K562 (cell line): ENCODE measurements around the gene CENPT. TPM values are rescaled to one million over a fixed set of nuclear protein-coding genes. Genes with fewer than 3 reads are reported as not detected.
"Not testable (repeated sequence)": the region's sequence is repeated elsewhere in the genome, so short reads cannot be mapped to it uniquely, and the experiment has no call there.

Experiments
- ATAC-seq: fragments of 200-7000 bp; cut with Tn5 transposase; 3 replicates; pipeline ENCODE4 v1.9.1; 2020; ENCODE audit warnings: moderate library complexity
- BruUV-seq: library from RNA; stranded (reverse); fragments of 400-500 nt; replicated peaks from 2 replicates; lab custom pipeline; 2021; lab: Mats Ljungman, UMichigan
- CTCF ChIA-PET: fragments of 300-600 bp; formaldehyde crosslinking; extraction: SDS; loops from one replicate; lab custom pipeline; 2021; ENCODE audit warnings: low intra/inter-chr PET ratio; lab: Yijun Ruan, JAX
- POLR2A ChIA-PET: fragments of 300-600, 350-650 bp; sonication (Branson Sonifier 250); formaldehyde crosslinking; extraction: SDS; loops from one replicate; lab custom pipeline; 2021; ENCODE audit warnings: antibody characterized with exemption, inconsistent platforms; lab: Yijun Ruan, JAX
- DNase-seq, 4 experiments: peaks; one replicate each; pipeline versions ENCODE4 v3.0.0 to v3.0.0-alpha.2; 2011 to 2018; ENCODE audit warnings: low spot score in 3 of 4, mixed read lengths in 3 of 4; ENCODE audit errors: extremely low read depth in 1 of 4
- FAIRE-seq: peaks from 2 replicates; lab custom pipeline; 2011; peaks lifted over from hg19 to GRCh38; lab: Jason Lieb, UNC
- H2AFZ ChIP-seq: 2 replicates; pipeline ENCODE4 v1.6.0; 2011; ENCODE audit warnings: low read depth, low read length, control low read depth, inconsistent platforms
- H3K27ac ChIP-seq: fragments of 200-600 bp; 3 replicates; pipeline ENCODE4 v1.8.0; 2011; ENCODE audit warnings: low read depth, mild to moderate bottlenecking, control low read depth, inconsistent platforms, low read length, moderate library complexity, mixed read lengths; ENCODE audit errors: extremely low read depth
- H3K27me3 ChIP-seq, 2 experiments: fragments of 300-600 bp in 1 of 2; 2 replicates in 1 of 2; 3 replicates in 1 of 2; pipeline versions ENCODE4 v1.6.0 to v1.8.0; 2011; ENCODE audit warnings: inconsistent platforms in 2 of 2, low read length in 2 of 2, mild to moderate bottlenecking in 1 of 2, mixed read lengths in 1 of 2, moderate library complexity in 1 of 2; ENCODE audit not compliant: control insufficient read depth in 2 of 2, insufficient read depth in 2 of 2
- H3K36me3 ChIP-seq: fragments of 300-600 bp; 3 replicates; pipeline ENCODE4 v1.8.0; 2011; ENCODE audit warnings: mild to moderate bottlenecking, low read length, inconsistent platforms; ENCODE audit not compliant: control insufficient read depth, insufficient read depth
- H3K4me1 ChIP-seq, 2 experiments: fragments of 200-600 bp in 1 of 2; replicated peaks in 1 of 2; 2 replicates in 1 of 2; 3 replicates in 1 of 2; pipeline versions ENCODE4 v1.5.1 to v1.8.0; 2011; ENCODE audit warnings: inconsistent platforms in 2 of 2, low read length in 2 of 2, mild to moderate bottlenecking in 1 of 2, mixed read lengths in 1 of 2, moderate library complexity in 1 of 2; ENCODE audit not compliant: control insufficient read depth in 2 of 2, insufficient read depth in 2 of 2
- H3K4me2 ChIP-seq: 2 replicates; pipeline ENCODE4 v1.6.1; 2011; ENCODE audit warnings: low read length, control low read depth, inconsistent platforms, mixed read lengths; ENCODE audit not compliant: insufficient read depth
- H3K4me3 ChIP-seq: fragments of 200-600 bp; sonication (generic), shearing (Covaris generic); 2 replicates; pipeline ENCODE4 v1.5.1; 2016; ENCODE audit warnings: control low read depth, inconsistent platforms
- H3K79me2 ChIP-seq: fragments of 200-600 bp; 3 replicates; pipeline ENCODE4 v1.8.0; 2011; ENCODE audit warnings: low read length, inconsistent platforms; ENCODE audit not compliant: control insufficient read depth, insufficient read depth
- H3K9ac ChIP-seq, 2 experiments: 2 replicates each; pipeline versions ENCODE4 v1.6.0 to v1.6.1; 2011; ENCODE audit warnings: low read depth in 2 of 2, low read length in 2 of 2, control low read depth in 1 of 2, inconsistent platforms in 1 of 2, mild to moderate bottlenecking in 1 of 2, mixed read lengths in 1 of 2; ENCODE audit not compliant: insufficient read depth in 1 of 2
- H3K9me1 ChIP-seq: one replicate; pipeline ENCODE4 v1.6.0; 2011; ENCODE audit warnings: inconsistent platforms, mild to moderate bottlenecking, low read length, moderate library complexity; ENCODE audit not compliant: control insufficient read depth, insufficient read depth
- H3K9me3 ChIP-seq: replicated peaks from 2 replicates; pipeline ENCODE4 v1.5.1; 2011; ENCODE audit warnings: low read depth, low read length, inconsistent platforms; ENCODE audit not compliant: control insufficient read depth, insufficient read depth
- H4K20me1 ChIP-seq: replicated peaks from 2 replicates; pipeline ENCODE4 v1.6.1; 2011; ENCODE audit warnings: low read length, inconsistent platforms, mixed read lengths; ENCODE audit not compliant: control insufficient read depth, insufficient read depth
- ESRRA ChIP-seq: fragments of 450-650 bp; IDR thresholded peaks from 2 replicates; pipeline ENCODE4 v1.6.1; 2014; ENCODE audit warnings: low read depth, mild to moderate bottlenecking, moderate library complexity, borderline replicate concordance
- NCOA1 ChIP-seq: fragments of 450-650 bp; IDR thresholded peaks from 2 replicates; pipeline ENCODE4 v1.6.1; 2016; ENCODE audit warnings: low read depth
- NFIC ChIP-seq: fragments of 450-650 bp; IDR thresholded peaks from 2 replicates; pipeline ENCODE4 v1.6.1; 2017; ENCODE audit warnings: mild to moderate bottlenecking, inconsistent platforms
- RCOR1 ChIP-seq, 2 experiments: IDR thresholded peaks; 2 replicates each; pipeline ENCODE4 v1.6.1; 2012; ENCODE audit warnings: low read depth in 2 of 2, low read length in 2 of 2, borderline replicate concordance in 1 of 2, improper control_type of control experiment in 1 of 2
- SAFB ChIP-seq: fragments of 200-400 bp; formaldehyde crosslinking; IDR thresholded peaks from 2 replicates; pipeline ENCODE4 v1.6.1; 2017; ENCODE audit warnings: low read depth, low read length, borderline replicate concordance
- SOX6 ChIP-seq: fragments of 450-650 bp; IDR thresholded peaks from 2 replicates; pipeline ENCODE4 v1.6.1; 2014; ENCODE audit warnings: mild to moderate bottlenecking
- YBX1 ChIP-seq: fragments of 450-650 bp; IDR thresholded peaks from 2 replicates; pipeline ENCODE4 v1.7.1; 2016; ENCODE audit warnings: mild to moderate bottlenecking
- ZNF384 ChIP-seq: IDR thresholded peaks from 2 replicates; pipeline ENCODE4 v1.6.1; 2012; ENCODE audit warnings: low read depth, low read length, improper control_type of control experiment
- WGBS: fragments of 100-300 bp; shearing (Covaris generic); methylation state at CpG from one replicate; pipeline ENCODE4 v1.1.6; 2016; ENCODE audit warnings: low coverage, mixed read lengths; ENCODE audit not compliant: insufficient coverage; ENCODE audit errors: missing lambda C conversion rate; 5-methylcytosine and 5-hydroxymethylcytosine counted together
- in situ Hi-C: fragments of 300-500 bp; cut with MboI; formaldehyde crosslinking; loops from 4 replicates; pipeline ENCODE4 v1.15.0; 2018; ENCODE audit warnings: inconsistent platforms, mixed read lengths
- intact Hi-C: fragments of 100-400 bp; cut with micrococcal nuclease; formaldehyde crosslinking; loops from 2 replicates; pipeline ENCODE4 v1.14.2; 2022
- polyA plus RNA-seq, 8 experiments: library from polyadenylated mRNA; depleted of rRNA in 4 of 8; stranded (reverse) in 5 of 8; unstranded in 3 of 8; fragments of >200 nt; fragmentation: Nextera tagmentation in 2 of 8; fragmentation: Illumina TruSeq in 1 of 8; extraction: Ambion mirVana in 2 of 8; extraction: Trizol in 1 of 8; gene quantifications; 2 replicates each; pipeline versions ENCODE4 v1.2.1 to v1.2.3, GENCODE V29; 2011 to 2014; ENCODE audit warnings: inconsistent platforms in 1 of 8, missing spikeins in 1 of 8
- total RNA-seq, 7 experiments: library from RNA; depleted of rRNA in 6 of 7; stranded (reverse); fragments of >200 nt in 6 of 7; fragmentation: Illumina TruSeq in 2 of 7; extraction: Trizol in 2 of 7; gene quantifications; 2 replicates each; pipeline versions ENCODE4 v1.2.1 to v1.2.3, GENCODE V29; 2011 to 2021; ENCODE audit warnings: low replicate concordance in 1 of 7
- TF ChIP-seq, protein P1 (sequence below), 2 experiments: fragments of 250-450 bp in 1 of 2; fragments of 450-650 bp in 1 of 2; sonication (Bioruptor Pico) in 1 of 2; IDR thresholded peaks; 2 replicates each; pipeline versions ENCODE4 v1.6.1 to v1.8.0; 2016 to 2021; ENCODE audit warnings: mild to moderate bottlenecking in 2 of 2, moderate library complexity in 2 of 2, missing compliant biosample characterization in 1 of 2, missing genetic modification characterization in 1 of 2
- TF ChIP-seq, protein P2 (sequence below), 2 experiments: fragments of 450-650 bp in 1 of 2; sonication (generic) in 1 of 2; formaldehyde crosslinking in 1 of 2; IDR thresholded peaks in 1 of 2; conservative IDR thresholded peaks in 1 of 2; 2 replicates each; pipeline versions ENCODE4 v1.6.1 to v1.8.1; 2016 to 2023; ENCODE audit warnings: mild to moderate bottlenecking in 2 of 2, moderate library complexity in 2 of 2, inconsistent platforms in 1 of 2, missing genetic modification reagents in 1 of 2

The CENPT gene
- total and polyA plus RNA-seq, 9 of the 15 experiments (the other 6 are each of a cell fraction or from before 2014, with no cell fraction given): 3.6 to 94.2 (median 44.1) TPM

DNA sequence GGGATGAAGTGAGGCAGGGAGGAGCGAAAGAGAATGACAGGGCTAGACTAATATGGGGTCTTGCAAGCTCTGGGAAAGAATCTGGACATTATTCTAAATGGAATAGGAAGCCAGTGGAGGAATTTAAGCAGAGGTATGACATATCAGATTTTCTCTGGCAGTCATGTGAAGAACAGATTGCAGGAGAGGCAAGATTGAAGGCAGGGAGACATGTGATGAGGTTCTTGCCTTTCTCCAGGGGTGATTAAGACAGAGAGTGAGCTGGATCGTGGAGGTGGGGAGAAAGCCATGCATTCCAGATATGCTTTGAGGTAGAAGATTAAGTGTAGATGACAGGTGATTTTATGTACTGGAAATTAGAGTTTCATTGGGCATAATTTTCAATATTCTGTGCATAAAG is 9.7 kb downstream of the CENPT start (continued):
- peak in 1 of 2 experiments; percentile 79; a peak in 1 of 4 replicates for TF ChIP-seq RCOR1 (IDR thresholded peaks at IDR 0.05; ENCODE audit: borderline replicate concordance in 1 of 2, low read depth in 2 of 2, low read length in 2 of 2)
- no peak for TF ChIP-seq ZNF384
- no peak for TF ChIP-seq ESRRA
- TF ChIP-seq, protein P1, sequence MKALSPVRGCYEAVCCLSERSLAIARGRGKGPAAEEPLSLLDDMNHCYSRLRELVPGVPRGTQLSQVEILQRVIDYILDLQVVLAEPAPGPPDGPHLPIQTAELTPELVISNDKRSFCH (CRISPR knock-in tag; IDR thresholded peaks at IDR 0.05): no peak
- TF ChIP-seq, protein P1 (tag; IDR thresholded peaks at IDR 0.05): no peak
- TF ChIP-seq YBX1: no peak
- TF ChIP-seq SOX6: no peak
- TF ChIP-seq SAFB: no peak
- no peak for TF ChIP-seq NCOA1

DNA sequence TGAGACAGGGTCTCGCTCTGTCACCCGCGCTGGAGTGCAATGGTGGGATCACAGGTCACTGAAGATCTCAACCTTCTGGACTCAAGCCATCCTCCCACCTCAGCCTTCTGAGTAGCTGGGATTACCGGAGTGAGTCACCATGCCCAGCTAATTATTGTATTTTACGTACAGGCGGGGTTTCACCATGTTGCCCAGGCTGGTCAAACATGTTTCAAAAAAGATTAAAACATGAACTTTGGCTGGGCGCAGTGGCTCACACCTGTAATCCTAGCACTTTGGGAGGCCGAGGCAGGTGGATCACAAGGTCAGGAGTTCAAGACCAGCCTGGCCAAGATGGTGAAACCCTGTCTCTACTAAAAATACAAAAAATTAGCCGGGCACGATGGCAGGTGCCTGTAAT is 10.3 kb downstream of the CENPT start:
- not testable (repeated sequence) for H4K20me1 ChIP-seq

More for the DNA sequence above, 10.3 kb downstream of the CENPT start:
- H3K27me3 ChIP-seq, H2AFZ ChIP-seq, H3K36me3 ChIP-seq, H3K27ac ChIP-seq, ATAC-seq, H3K9me3 ChIP-seq, intact Hi-C loops, FAIRE-seq, in situ Hi-C loops, DNase-seq, H3K9ac ChIP-seq, BruUV-seq, CTCF ChIA-PET, H3K4me3 ChIP-seq, H3K4me2 ChIP-seq, H3K9me1 ChIP-seq: not testable (repeated sequence)
- Histone ChIP-seq H3K4me1 (peaks cover 17 to 30% of the 10 kb centered on the region in 2 experiments; a peak in 4 of 5 replicates), H3K79me2 (peaks cover 14% of the 10 kb centered on the region)
- POLR2A ChIA-PET: interaction anchor here (0.7 kb wide), 1 partner anchor 20 kb away, joined by 3 read pairs; no protein-coding TSS in a partner anchor
- 72% methylated on average over 10 of the region's 10 CpGs for WGBS
- peak; percentile 7; the same call in 1 of the 2 replicates for TF ChIP-seq NFIC
- TF ChIP-seq, protein P2, sequence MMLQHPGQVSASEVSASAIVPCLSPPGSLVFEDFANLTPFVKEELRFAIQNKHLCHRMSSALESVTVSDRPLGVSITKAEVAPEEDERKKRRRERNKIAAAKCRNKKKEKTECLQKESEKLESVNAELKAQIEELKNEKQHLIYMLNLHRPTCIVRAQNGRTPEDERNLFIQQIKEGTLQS (IDR thresholded peaks at IDR 0.05): 0 out of 2 replicates have a peak, but pooled peaks have one; percentile 11
- TF ChIP-seq, protein P2 (CRISPR knock-in tag; conservative IDR thresholded peaks at IDR 0.05): not testable (repeated sequence)
